Colonic mucosa (tissue), 4 donors: ENCODE measurements around the gene PLCL2. TPM values are rescaled to one million over a fixed set of nuclear protein-coding genes. Genes with fewer than 3 reads are reported as not detected.

Experiments used
- DNase-seq: peaks from one replicate; pipeline ENCODE4 v3.0.0-alpha.2; 2020
- H3K27ac ChIP-seq: fragments of 200-600 bp; one replicate; pipeline ENCODE4 v1.8.0; 2021
- H3K27me3 ChIP-seq: fragments of 200-600 bp; one replicate; pipeline ENCODE4 v1.8.0; 2021
- H3K36me3 ChIP-seq: fragments of 200-600 bp; one replicate; pipeline ENCODE4 v1.8.0; 2021
- H3K4me1 ChIP-seq: fragments of 200-600 bp; one replicate; pipeline ENCODE4 v1.8.0; 2021; ENCODE audit warnings: mild to moderate bottlenecking
- H3K4me3 ChIP-seq: fragments of 200-600 bp; one replicate; pipeline ENCODE4 v1.8.0; 2021
- H3K9ac ChIP-seq, 2 donors: one replicate each; pipeline ENCODE4 v1.7.0; 2013; ENCODE audit warnings: control low read depth in 2 of 2, low read depth in 2 of 2, low read length in 2 of 2
- H3K9me3 ChIP-seq: fragments of 200-600 bp; one replicate; pipeline ENCODE4 v1.8.0; 2021
- CTCF ChIP-seq: fragments of 200-600 bp; IDR thresholded peaks from one replicate; pipeline ENCODE4 v1.8.0; 2022; ENCODE audit warnings: antibody characterized with exemption, mild to moderate bottlenecking
- intact Hi-C: fragments of 100-400 bp; cut with DNase I; formaldehyde crosslinking; loops from one replicate; pipeline ENCODE4 v1.14.1; 2022
- total RNA-seq, 2 donors: library from RNA; stranded (reverse); fragmentation: NEBNext Ultra II Directional in 1 of 2; extraction: Animal tissue kit (Norgen Biotek cat#: 25700) in 1 of 2; gene quantifications; one replicate each; pipeline ENCODE4 v1.2.1, GENCODE V29; 2021
- donor health status: healthy.
- donor health status: DM: no; HTN: no; CAD: no.
- donor health status: DM: no; HTN: no; CAD: no.

Gene PLCL2
- total RNA-seq, 2 donors from 2014 or later: 12.3 to 15.0 TPM

- intact Hi-C loops: no loop called here
- no peak for DNase-seq
- no peak for TF ChIP-seq CTCF
- Histone ChIP-seq H3K9me3 (no peaks in the 10 kb centered on the region), H3K27ac (no peak overlapping the region), H3K27me3 (no peaks in the 10 kb centered on the region), H3K9ac (no peak overlapping the region), H3K4me3 (no peak overlapping the region), H3K4me1 (no peaks in the 10 kb centered on the region), H3K36me3 (no peaks in the 10 kb centered on the region)
Observed at GRCh38 chr3:16982460-16982859, 97.7 kb downstream of the PLCL2 start.

GRCh38 chr3:16985608-16986007, 100.9 kb downstream of the PLCL2 start:
- intact Hi-C loops: no loop called here
- H3K9me3 ChIP-seq: no peaks in the 10 kb centered on the region

DNA sequence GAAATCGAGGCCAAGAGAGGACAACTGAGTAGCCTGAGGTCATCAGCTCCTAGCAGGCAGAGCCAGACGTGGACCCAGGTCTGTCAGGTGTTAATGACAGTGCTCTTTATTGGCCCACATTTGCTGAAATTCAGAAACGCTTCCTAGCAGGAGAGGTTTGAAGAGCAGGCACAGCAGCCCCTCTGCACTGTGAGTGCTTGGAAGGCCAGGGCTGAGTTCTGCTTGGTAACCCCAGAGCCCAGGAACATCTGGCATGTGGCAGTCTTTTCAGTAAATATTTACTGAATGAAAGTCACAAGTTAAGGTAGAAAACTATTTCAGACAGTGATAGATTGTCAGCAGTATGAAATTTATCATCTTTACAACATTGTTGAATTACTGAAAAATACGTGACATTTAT, 102.4 kb downstream of the PLCL2 start:
- no peaks in the 10 kb centered on the region for H3K27me3 ChIP-seq
- DNase-seq: no peak
- intact Hi-C loops: no loop called here
- TF ChIP-seq CTCF: no peak
- H3K4me3 ChIP-seq: no peak overlapping the region
- no peak overlapping the region for H3K27ac ChIP-seq
- no peak overlapping the region for H3K9ac ChIP-seq
- H3K9me3 ChIP-seq: no peaks in the 10 kb centered on the region
- H3K4me1 ChIP-seq: no peaks in the 10 kb centered on the region
- H3K36me3 ChIP-seq: no peaks in the 10 kb centered on the region

More at GRCh38 chr3:16985608-16986007, 100.9 kb downstream of the PLCL2 start:
- H3K9ac ChIP-seq: no peak overlapping the region
- H3K4me3 ChIP-seq: no peak overlapping the region
- no peaks in the 10 kb centered on the region for H3K4me1 ChIP-seq
- no peak overlapping the region for H3K27ac ChIP-seq
- no peaks in the 10 kb centered on the region for H3K27me3 ChIP-seq
- H3K36me3 ChIP-seq: no peaks in the 10 kb centered on the region
- no peak for DNase-seq
- no peak for TF ChIP-seq CTCF

DNA sequence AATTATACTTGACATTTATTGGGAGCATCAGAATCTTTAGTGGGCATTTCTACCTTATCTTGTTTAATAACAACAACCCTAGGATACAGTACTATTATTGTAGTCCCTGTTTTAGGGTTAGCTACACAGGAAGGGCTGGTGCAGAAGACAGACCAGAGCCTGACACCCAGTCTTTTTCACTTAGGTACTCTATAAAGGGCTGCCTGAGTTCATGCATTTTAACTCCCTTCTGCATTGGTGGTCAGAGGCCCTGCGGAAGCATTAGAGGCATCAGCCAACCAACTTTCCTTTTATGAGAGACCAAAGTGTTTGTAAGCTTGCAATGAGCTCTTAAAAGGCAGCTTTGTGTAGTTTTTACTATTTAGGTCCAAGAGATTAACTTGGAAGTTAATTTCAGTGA, 105.4 kb downstream of the PLCL2 start:
- Histone ChIP-seq H3K27ac (no peak overlapping the region), H3K9ac (no peak overlapping the region), H3K36me3 (no peaks in the 10 kb centered on the region), H3K4me1 (no peaks in the 10 kb centered on the region), H3K9me3 (no peaks in the 10 kb centered on the region), H3K4me3 (no peak overlapping the region), H3K27me3 (no peaks in the 10 kb centered on the region)
- intact Hi-C loops: no loop called here
- TF ChIP-seq CTCF: no peak
- DNase-seq: no peak

GRCh38 chr3:16992198-16992597, 107.4 kb downstream of the PLCL2 start:
- Histone ChIP-seq H3K9me3 (no peaks in the 10 kb centered on the region), H3K4me1 (no peaks in the 10 kb centered on the region), H3K4me3 (no peak overlapping the region), H3K27ac (no peak overlapping the region), H3K27me3 (no peaks in the 10 kb centered on the region), H3K9ac (no peak overlapping the region), H3K36me3 (no peaks in the 10 kb centered on the region)
- intact Hi-C loops: no loop called here
- TF ChIP-seq CTCF: no peak
- no peak for DNase-seq

- intact Hi-C loops: no loop called here
- Histone ChIP-seq H3K9ac (no peak overlapping the region), H3K9me3 (no peaks in the 10 kb centered on the region), H3K27me3 (no peaks in the 10 kb centered on the region), H3K36me3 (no peaks in the 10 kb centered on the region), H3K27ac (no peak overlapping the region), H3K4me1 (no peaks in the 10 kb centered on the region), H3K4me3 (no peak overlapping the region)
- no peak for TF ChIP-seq CTCF
- no peak for DNase-seq
Observed at GRCh38 chr3:16993227-16993626, 108.5 kb downstream of the PLCL2 start.
